ENCODE data around the gene NUDT12.

The NUDT12 gene

GRCh38 chr5:103539376-103540330 lies 22.9 kb downstream of the NUDT12 start:
- DNase-seq, result no peak

GRCh38 chr5:103532086-103532734 lies 30.4 kb downstream of the NUDT12 start:
- DNase-seq, result no peak

GRCh38 chr5:103526164-103526915 lies 36.2 kb downstream of the NUDT12 start:
- DNase-seq, result no peak

GRCh38 chr5:103525361-103525760 lies 37.2 kb downstream of the NUDT12 start:
- no peak for DNase-seq

- DNase-seq, result no peak
These were observed 39.3 kb downstream of the NUDT12 start for GRCh38 chr5:103523319-103523718.

GRCh38 chr5:103522586-103522985 lies 40.0 kb downstream of the NUDT12 start:
- no peak for DNase-seq

- DNase-seq, result no peak
These were observed 43.0 kb downstream of the NUDT12 start for GRCh38 chr5:103519550-103519949.

- no peak for DNase-seq
These were observed 48.2 kb downstream of the NUDT12 start for GRCh38 chr5:103514371-103514770.

- DNase-seq, result no peak
These were observed 48.9 kb downstream of the NUDT12 start for GRCh38 chr5:103513701-103514100.

GRCh38 chr5:103512500-103512899 lies 50.1 kb downstream of the NUDT12 start:
- DNase-seq, result no peak

GRCh38 chr5:103511554-103511885 lies 51.1 kb downstream of the NUDT12 start:
- no peak for DNase-seq

GRCh38 chr5:103510851-103511553 lies 51.6 kb downstream of the NUDT12 start:
- DNase-seq, result no peak

- DNase-seq, result no peak
These were observed 56.8 kb downstream of the NUDT12 start for GRCh38 chr5:103505581-103506305.

- DNase-seq, result no peak
These were observed 59.5 kb downstream of the NUDT12 start for GRCh38 chr5:103503066-103503465.

- no peak for DNase-seq
These were observed 59.9 kb downstream of the NUDT12 start for GRCh38 chr5:103502662-103503061.
